HG02798 (cell line): ENCODE measurements around the gene NR4A1.

Experiments used
- ATAC-seq: cut with Tn5 transposase; IDR thresholded peaks from one replicate; pipeline ENCODE4 v1.9.1; 2021; ENCODE audit warnings: mild to moderate bottlenecking; ENCODE audit not compliant: unreplicated experiment, poor library complexity

The NR4A1 gene

GRCh38 chr12:52037248-52037861, 13.9 kb upstream of the NR4A1 start:
- ATAC-seq, result no peak

GRCh38 chr12:52038447-52038846, 12.8 kb upstream of the NR4A1 start:
- no peak for ATAC-seq

GRCh38 chr12:52041035-52041434, 10.2 kb upstream of the NR4A1 start:
- no peak for ATAC-seq

- ATAC-seq, result no peak
Observed at GRCh38 chr12:52041695-52042123, 9.5 kb upstream of the NR4A1 start.

GRCh38 chr12:52042706-52043385, 8.4 kb upstream of the NR4A1 start:
- no peak for ATAC-seq

GRCh38 chr12:52043386-52044212, 7.6 kb upstream of the NR4A1 start:
- no peak for ATAC-seq

- no peak for ATAC-seq
Observed at GRCh38 chr12:52044292-52044983, 6.8 kb upstream of the NR4A1 start.

GRCh38 chr12:52045794-52046199, 5.4 kb upstream of the NR4A1 start:
- ATAC-seq, result no peak

GRCh38 chr12:52046859-52047258, 4.4 kb upstream of the NR4A1 start:
- ATAC-seq, result no peak

- no peak for ATAC-seq
Observed at GRCh38 chr12:52049286-52049685, 2.0 kb upstream of the NR4A1 start.

GRCh38 chr12:52049688-52050087, 1.6 kb upstream of the NR4A1 start:
- ATAC-seq, result no peak

- ATAC-seq, result no peak
Observed at GRCh38 chr12:52050116-52050757, 1.0 kb upstream of the NR4A1 start.

- no peak for ATAC-seq
Observed at GRCh38 chr12:52052468-52053186, 1.4 kb downstream of the NR4A1 start.

- ATAC-seq, result no peak
Observed at GRCh38 chr12:52053536-52054209, 2.4 kb downstream of the NR4A1 start.

- no peak for ATAC-seq
Observed at GRCh38 chr12:52054231-52054832, 3.1 kb downstream of the NR4A1 start.

- no peak for ATAC-seq
Observed at GRCh38 chr12:52054833-52055730, 3.8 kb downstream of the NR4A1 start.
